ENCODE results near the gene RFC2.

- TF ChIP-seq EZH2 (IDR thresholded peaks at IDR 0.05; ENCODE audit: low read length, missing control alignments) (no peak), CTCF (conservative IDR thresholded peaks at IDR 0.05 in 1 of 2, IDR thresholded peaks at IDR 0.05 in 1 of 2; ENCODE audit: low read depth in 1 of 2, low read length in 2 of 2) (no peak)
Observed at GRCh38 chr7:74193054-74193453, 61.1 kb downstream of the RFC2 start.
